K562 (cell line): ENCODE data around the gene SCFD2. TPM values are rescaled to one million over a fixed set of nuclear protein-coding genes. Genes with fewer than 3 reads are reported as not detected.

Experiments
- ATAC-seq: fragments of 200-7000 bp; cut with Tn5 transposase; 3 replicates; pipeline ENCODE4 v1.9.1; 2020; ENCODE audit warnings: moderate library complexity
- BruUV-seq: library from RNA; stranded (reverse); fragments of 400-500 nt; replicated peaks from 2 replicates; lab custom pipeline; 2021; lab: Mats Ljungman, UMichigan
- CTCF ChIA-PET: fragments of 300-600 bp; formaldehyde crosslinking; extraction: SDS; loops from one replicate; lab custom pipeline; 2021; ENCODE audit warnings: low intra/inter-chr PET ratio; lab: Yijun Ruan, JAX
- POLR2A ChIA-PET: fragments of 300-600, 350-650 bp; sonication (Branson Sonifier 250); formaldehyde crosslinking; extraction: SDS; loops from one replicate; lab custom pipeline; 2021; ENCODE audit warnings: antibody characterized with exemption, inconsistent platforms; lab: Yijun Ruan, JAX
- DNase-seq, 4 experiments: peaks; one replicate each; pipeline versions ENCODE4 v3.0.0 to v3.0.0-alpha.2; 2011 to 2018; ENCODE audit warnings: low spot score in 3 of 4, mixed read lengths in 3 of 4; ENCODE audit errors: extremely low read depth in 1 of 4
- FAIRE-seq: peaks from 2 replicates; lab custom pipeline; 2011; peaks lifted over from hg19 to GRCh38; lab: Jason Lieb, UNC
- H2AFZ ChIP-seq: 2 replicates; pipeline ENCODE4 v1.6.0; 2011; ENCODE audit warnings: low read depth, low read length, control low read depth, inconsistent platforms
- H3K27ac ChIP-seq: fragments of 200-600 bp; 3 replicates; pipeline ENCODE4 v1.8.0; 2011; ENCODE audit warnings: low read depth, mild to moderate bottlenecking, control low read depth, inconsistent platforms, low read length, moderate library complexity, mixed read lengths; ENCODE audit errors: extremely low read depth
- H3K27me3 ChIP-seq, 2 experiments: fragments of 300-600 bp in 1 of 2; 2 replicates in 1 of 2; 3 replicates in 1 of 2; pipeline versions ENCODE4 v1.6.0 to v1.8.0; 2011; ENCODE audit warnings: inconsistent platforms in 2 of 2, low read length in 2 of 2, mild to moderate bottlenecking in 1 of 2, mixed read lengths in 1 of 2, moderate library complexity in 1 of 2; ENCODE audit not compliant: control insufficient read depth in 2 of 2, insufficient read depth in 2 of 2
- H3K36me3 ChIP-seq: fragments of 300-600 bp; 3 replicates; pipeline ENCODE4 v1.8.0; 2011; ENCODE audit warnings: mild to moderate bottlenecking, low read length, inconsistent platforms; ENCODE audit not compliant: control insufficient read depth, insufficient read depth
- H3K4me1 ChIP-seq, 2 experiments: fragments of 200-600 bp in 1 of 2; replicated peaks in 1 of 2; 2 replicates in 1 of 2; 3 replicates in 1 of 2; pipeline versions ENCODE4 v1.5.1 to v1.8.0; 2011; ENCODE audit warnings: inconsistent platforms in 2 of 2, low read length in 2 of 2, mild to moderate bottlenecking in 1 of 2, mixed read lengths in 1 of 2, moderate library complexity in 1 of 2; ENCODE audit not compliant: control insufficient read depth in 2 of 2, insufficient read depth in 2 of 2
- H3K4me2 ChIP-seq: 2 replicates; pipeline ENCODE4 v1.6.1; 2011; ENCODE audit warnings: low read length, control low read depth, inconsistent platforms, mixed read lengths; ENCODE audit not compliant: insufficient read depth
- H3K4me3 ChIP-seq: fragments of 200-600 bp; sonication (generic), shearing (Covaris generic); 2 replicates; pipeline ENCODE4 v1.5.1; 2016; ENCODE audit warnings: control low read depth, inconsistent platforms
- H3K79me2 ChIP-seq: fragments of 200-600 bp; 3 replicates; pipeline ENCODE4 v1.8.0; 2011; ENCODE audit warnings: low read length, inconsistent platforms; ENCODE audit not compliant: control insufficient read depth, insufficient read depth
- H3K9ac ChIP-seq, 2 experiments: 2 replicates each; pipeline versions ENCODE4 v1.6.0 to v1.6.1; 2011; ENCODE audit warnings: low read depth in 2 of 2, low read length in 2 of 2, control low read depth in 1 of 2, inconsistent platforms in 1 of 2, mild to moderate bottlenecking in 1 of 2, mixed read lengths in 1 of 2; ENCODE audit not compliant: insufficient read depth in 1 of 2
- H3K9me1 ChIP-seq: one replicate; pipeline ENCODE4 v1.6.0; 2011; ENCODE audit warnings: inconsistent platforms, mild to moderate bottlenecking, low read length, moderate library complexity; ENCODE audit not compliant: control insufficient read depth, insufficient read depth
- H3K9me3 ChIP-seq: replicated peaks from 2 replicates; pipeline ENCODE4 v1.5.1; 2011; ENCODE audit warnings: low read depth, low read length, inconsistent platforms; ENCODE audit not compliant: control insufficient read depth, insufficient read depth
- H4K20me1 ChIP-seq: replicated peaks from 2 replicates; pipeline ENCODE4 v1.6.1; 2011; ENCODE audit warnings: low read length, inconsistent platforms, mixed read lengths; ENCODE audit not compliant: control insufficient read depth, insufficient read depth
- BRF1 ChIP-seq: IDR thresholded peaks from 3 replicates; pipeline ENCODE4 v1.6.1; 2011; ENCODE audit warnings: borderline replicate concordance, mild to moderate bottlenecking; ENCODE audit not compliant: insufficient read length; ENCODE audit errors: extremely low read depth
- CGGBP1 ChIP-seq: fragments of 250-450 bp; sonication (Bioruptor Pico); IDR thresholded peaks from 2 replicates; pipeline ENCODE4 v1.9.0; 2021; ENCODE audit warnings: mild to moderate bottlenecking
- DEAF1 ChIP-seq: fragments of 450-650 bp; formaldehyde crosslinking; IDR thresholded peaks from 2 replicates; pipeline ENCODE4 v1.4.0; 2020; ENCODE audit warnings: mild to moderate bottlenecking, moderate library complexity
- FOXK2 ChIP-seq, 2 experiments: fragments of 450-650 bp; IDR thresholded peaks in 1 of 2; conservative IDR thresholded peaks in 1 of 2; 2 replicates each; pipeline ENCODE4 v1.6.1; 2016; ENCODE audit warnings: low read depth in 2 of 2, mild to moderate bottlenecking in 1 of 2
- KAT7 ChIP-seq: sonication (generic); formaldehyde crosslinking; IDR thresholded peaks from 2 replicates; pipeline ENCODE4 v1.8.0; 2022; ENCODE audit warnings: missing genetic modification reagents, mild to moderate bottlenecking, borderline replicate concordance
- KAT8 ChIP-seq: fragments of 450-650 bp; IDR thresholded peaks from 2 replicates; pipeline ENCODE4 v1.6.1; 2016; ENCODE audit warnings: low read depth, mild to moderate bottlenecking
- MTA1 ChIP-seq: fragments of 450-650 bp; IDR thresholded peaks from 2 replicates; pipeline ENCODE4 v1.6.1; 2017; ENCODE audit warnings: borderline replicate concordance
- NCOA1 ChIP-seq: fragments of 450-650 bp; IDR thresholded peaks from 2 replicates; pipeline ENCODE4 v1.6.1; 2016; ENCODE audit warnings: low read depth
- NR0B1 ChIP-seq: fragments of 450-650 bp; IDR thresholded peaks from one replicate; pipeline ENCODE4 v1.6.1; 2018; ENCODE audit warnings: mild to moderate bottlenecking, moderate library complexity; ENCODE audit not compliant: partially characterized antibody
- RBFOX2 ChIP-seq: fragments of 200-400 bp; formaldehyde crosslinking; IDR thresholded peaks from 2 replicates; pipeline ENCODE4 v1.6.1; 2017; ENCODE audit warnings: low read depth, mild to moderate bottlenecking, low read length, moderate library complexity
- SMARCB1 ChIP-seq: IDR thresholded peaks from 2 replicates; pipeline ENCODE4 v1.6.1; 2011; ENCODE audit warnings: improper control_type of control experiment, low read depth; ENCODE audit not compliant: insufficient read length
- SRSF9 ChIP-seq: fragments of 200-400 bp; formaldehyde crosslinking; IDR thresholded peaks from 2 replicates; pipeline ENCODE4 v1.6.1; 2017; ENCODE audit warnings: low read depth, low read length, borderline replicate concordance
- SUPT5H ChIP-seq: fragments of 450-650 bp; IDR thresholded peaks from 2 replicates; pipeline ENCODE4 v1.6.1; 2016
- ZNF41 ChIP-seq: fragments of 250-450 bp; sonication (Bioruptor Pico); conservative IDR thresholded peaks from 2 replicates; pipeline ENCODE4 v1.4.0; 2020; ENCODE audit warnings: mild to moderate bottlenecking
- WGBS: fragments of 100-300 bp; shearing (Covaris generic); methylation state at CpG from one replicate; pipeline ENCODE4 v1.1.6; 2016; ENCODE audit warnings: low coverage, mixed read lengths; ENCODE audit not compliant: insufficient coverage; ENCODE audit errors: missing lambda C conversion rate; 5-methylcytosine and 5-hydroxymethylcytosine counted together
- in situ Hi-C: fragments of 300-500 bp; cut with MboI; formaldehyde crosslinking; loops from 4 replicates; pipeline ENCODE4 v1.15.0; 2018; ENCODE audit warnings: inconsistent platforms, mixed read lengths
- intact Hi-C: fragments of 100-400 bp; cut with micrococcal nuclease; formaldehyde crosslinking; loops from 2 replicates; pipeline ENCODE4 v1.14.2; 2022
- polyA plus RNA-seq, 8 experiments: library from polyadenylated mRNA; depleted of rRNA in 4 of 8; stranded (reverse) in 5 of 8; unstranded in 3 of 8; fragments of >200 nt; fragmentation: Nextera tagmentation in 2 of 8; fragmentation: Illumina TruSeq in 1 of 8; extraction: Ambion mirVana in 2 of 8; extraction: Trizol in 1 of 8; gene quantifications; 2 replicates each; pipeline versions ENCODE4 v1.2.1 to v1.2.3, GENCODE V29; 2011 to 2014; ENCODE audit warnings: inconsistent platforms in 1 of 8, missing spikeins in 1 of 8
- total RNA-seq, 7 experiments: library from RNA; depleted of rRNA in 6 of 7; stranded (reverse); fragments of >200 nt in 6 of 7; fragmentation: Illumina TruSeq in 2 of 7; extraction: Trizol in 2 of 7; gene quantifications; 2 replicates each; pipeline versions ENCODE4 v1.2.1 to v1.2.3, GENCODE V29; 2011 to 2021; ENCODE audit warnings: low replicate concordance in 1 of 7

The SCFD2 gene
- total and polyA plus RNA-seq, 9 of the 15 experiments (the other 6 are each of a cell fraction or from before 2014, with no cell fraction given), result 5.7 to 30.3 (median 22.8) TPM

- TF ChIP-seq SRSF9, result no peak
- TF ChIP-seq, all 486 proteins: peak for 0
Observed at GRCh38 chr4:52932591-52933470, 433.0 kb downstream of the SCFD2 start (continued).

- TF ChIP-seq DEAF1 (CRISPR knock-in tag) (no peak), ZNF41 (CRISPR knock-in tag) (no peak), CGGBP1 (CRISPR knock-in tag) (no peak), SMARCB1 (no peak), KAT7 (CRISPR knock-in tag) (no peak), NR0B1 (no peak), KAT8 (no peak), RBFOX2 (no peak), FOXK2 (conservative IDR thresholded peaks at IDR 0.05 in 1 of 2, IDR thresholded peaks at IDR 0.05 in 1 of 2; ENCODE audit: low read depth in 2 of 2) (no peak), BRF1 (no peak), NCOA1 (no peak), MTA1 (no peak), SUPT5H (no peak)
- TF ChIP-seq, all 486 proteins: peak for 0
- no peak for DNase-seq
- Histone ChIP-seq H3K9ac (no peak overlapping the region), H4K20me1 (no peaks in the 10 kb centered on the region), H3K9me1 (no peaks in the 10 kb centered on the region), H3K9me3 (no peaks in the 10 kb centered on the region), H3K27ac (no peak overlapping the region), H3K79me2 (no peaks in the 10 kb centered on the region), H3K27me3 (no peaks in the 10 kb centered on the region), H3K4me2 (no peak overlapping the region), H3K4me1 (no peaks in the 10 kb centered on the region; a peak in 1 of 5 replicates), H2AFZ (no peak overlapping the region), H3K36me3 (no peaks in the 10 kb centered on the region), H3K4me3 (no peak overlapping the region)
- CTCF ChIA-PET, result no interaction called here
- BruUV-seq, result no TSS peak
- in situ Hi-C loops, result no loop called here
- POLR2A ChIA-PET, result no interaction called here
- no peak for FAIRE-seq
- no peak for ATAC-seq
- WGBS, result 60% methylated on average over 4 of the region's 4 CpGs
- intact Hi-C loops, result no loop called here
Observed at GRCh38 chr4:52931243-52931642, 434.6 kb downstream of the SCFD2 start.
